GM12878 (cell line): ENCODE measurements around the gene PCDHA1. TPM values are rescaled to one million over a fixed set of nuclear protein-coding genes. Genes with fewer than 3 reads are reported as not detected.

Source experiments
- ATAC-seq: fragments of 200-7000 bp; cut with Tn5 transposase; 3 replicates; pipeline ENCODE4 v1.9.1; 2020; ENCODE audit warnings: mild to moderate bottlenecking, moderate library complexity
- BruUV-seq: library from RNA; stranded (reverse); fragments of 400-500 nt; replicated peaks from 2 replicates; lab custom pipeline; 2021; lab: Mats Ljungman, UMichigan
- CTCF ChIA-PET: fragments of 300-600 bp; sonication (Branson Sonifier 250); formaldehyde crosslinking; extraction: SDS; loops from one replicate; lab custom pipeline; 2021; ENCODE audit warnings: inconsistent platforms; lab: Yijun Ruan, JAX
- POLR2A ChIA-PET: fragments of 350-600 bp; formaldehyde crosslinking; extraction: SDS; loops from one replicate; lab custom pipeline; 2021; ENCODE audit warnings: inconsistent platforms; lab: Charles Lee
- RAD21 ChIA-PET: fragments of 300-600 bp; sonication (Branson Sonifier 250); formaldehyde crosslinking; loops from one replicate; lab custom pipeline; 2023; ENCODE audit warnings: antibody characterized with exemption; ENCODE audit not compliant: unreplicated experiment; lab: Charles Lee
- SMC1A ChIA-PET: fragments of 300-600 bp; sonication (Branson Sonifier 250); formaldehyde crosslinking; loops from one replicate; lab custom pipeline; 2023; ENCODE audit not compliant: unreplicated experiment, uncharacterized antibody; lab: Charles Lee
- DNase-seq: peaks from one replicate; pipeline ENCODE4 v3.0.0-alpha.2; 2011; ENCODE audit warnings: low read depth, low spot score
- FAIRE-seq: peaks from 3 replicates; lab custom pipeline; 2011; peaks lifted over from hg19 to GRCh38; lab: Jason Lieb, UNC
- H2AFZ ChIP-seq: 2 replicates; pipeline ENCODE4 v1.6.0; 2011; ENCODE audit warnings: low read depth, low read length, control low read depth; ENCODE audit not compliant: control insufficient read depth
- H3K27ac ChIP-seq: 2 replicates; pipeline ENCODE4 v1.5.1; 2011; ENCODE audit warnings: control low read depth; ENCODE audit not compliant: control insufficient read depth, insufficient read depth
- H3K27me3 ChIP-seq, 2 experiments: replicated peaks in 1 of 2; 2 replicates each; pipeline versions ENCODE4 v1.6.0 to v1.6.1; 2011; ENCODE audit warnings: low read length in 1 of 2; ENCODE audit not compliant: control insufficient read depth in 2 of 2, insufficient read depth in 2 of 2
- H3K36me3 ChIP-seq, 2 experiments: 2 replicates each; pipeline ENCODE4 v1.5.1; 2011; ENCODE audit warnings: low read length in 1 of 2; ENCODE audit not compliant: control insufficient read depth in 2 of 2, insufficient read depth in 2 of 2
- H3K4me1 ChIP-seq: 2 replicates; pipeline ENCODE4 v1.6.1; 2011; ENCODE audit warnings: mild to moderate bottlenecking, low read length, moderate library complexity, mixed read lengths; ENCODE audit not compliant: control insufficient read depth, insufficient read depth
- H3K4me2 ChIP-seq: 2 replicates; pipeline ENCODE4 v1.6.0; 2011; ENCODE audit warnings: control low read depth; ENCODE audit not compliant: control insufficient read depth, insufficient read depth
- H3K4me3 ChIP-seq: fragments of 200-600 bp; sonication (generic); 2 replicates; pipeline ENCODE4 v1.5.1; 2016
- H3K79me2 ChIP-seq: 2 replicates; pipeline ENCODE4 v1.6.0; 2011; ENCODE audit warnings: low read length; ENCODE audit not compliant: control insufficient read depth, insufficient read depth
- H3K9ac ChIP-seq: 2 replicates; pipeline ENCODE4 v1.8.0; 2011; ENCODE audit warnings: low read length, control low read depth, mixed read lengths; ENCODE audit not compliant: control insufficient read depth, insufficient read depth
- H3K9me3 ChIP-seq: replicated peaks from 3 replicates; pipeline ENCODE4 v1.5.1; 2011; ENCODE audit warnings: mild to moderate bottlenecking, low read length; ENCODE audit not compliant: control insufficient read depth, insufficient read depth
- H4K20me1 ChIP-seq: 2 replicates; pipeline ENCODE4 v1.6.0; 2011; ENCODE audit not compliant: control insufficient read depth, insufficient read depth
- NFIC ChIP-seq: IDR thresholded peaks from 2 replicates; pipeline ENCODE4 v1.6.1; 2012; ENCODE audit warnings: low read depth, mild to moderate bottlenecking, inconsistent platforms, low read length, moderate library complexity
- NR2F1 ChIP-seq: fragments of 450-650 bp; conservative IDR thresholded peaks from 2 replicates; pipeline ENCODE4 v1.6.1; 2017; ENCODE audit warnings: mild to moderate bottlenecking
- SMAD1 ChIP-seq: fragments of 450-650 bp; IDR thresholded peaks from 2 replicates; pipeline ENCODE4 v1.6.1; 2018; ENCODE audit warnings: mild to moderate bottlenecking, low read depth; ENCODE audit not compliant: partially characterized antibody
- ZNF384 ChIP-seq: IDR thresholded peaks from 2 replicates; pipeline ENCODE4 v1.6.1; 2012; ENCODE audit warnings: low read depth, mild to moderate bottlenecking, low read length, improper control_type of control experiment, borderline replicate concordance
- WGBS: methylation state at CpG from one replicate; pipeline ENCODE4 v1.1.6; 2016; ENCODE audit warnings: low lambda C conversion rate; ENCODE audit not compliant: insufficient replicate concordance, insufficient coverage; ENCODE audit errors: missing lambda C conversion rate; 5-methylcytosine and 5-hydroxymethylcytosine counted together
- in situ Hi-C: fragments of 300-500 bp; cut with MboI; formaldehyde crosslinking; loops from 9 replicates; pipeline ENCODE4 v1.14.3; 2018; ENCODE audit warnings: mixed read lengths
- intact Hi-C: fragments of 100-400 bp; cut with micrococcal nuclease; formaldehyde crosslinking; loops from one replicate; pipeline ENCODE4 v1.14.2; 2022; ENCODE audit not compliant: unreplicated experiment
- polyA plus RNA-seq, 11 experiments: library from polyadenylated mRNA; depleted of rRNA in 4 of 11; unstranded in 6 of 11; stranded (reverse) in 5 of 11; fragments of >200 nt; fragmentation: Nextera tagmentation in 4 of 11; fragmentation: Illumina TruSeq in 1 of 11; extraction: Ambion mirVana in 4 of 11; extraction: Trizol in 1 of 11; gene quantifications; 1 replicate in 1 of 11; 2 replicates in 10 of 11; pipeline versions ENCODE4 v1.2.1 to v1.2.3, GENCODE V29; 2011 to 2016; ENCODE audit warnings: inconsistent platforms in 2 of 11, missing spikeins in 2 of 11, low read depth in 1 of 11
- total RNA-seq, 4 experiments: library from RNA; depleted of rRNA in 3 of 4; stranded (reverse); fragments of >200 nt in 3 of 4; fragmentation: Illumina TruSeq in 1 of 4; extraction: Trizol in 1 of 4; gene quantifications; 2 replicates each; pipeline versions ENCODE4 v1.2.1 to v1.2.3, GENCODE V29; 2013 to 2021
- TF ChIP-seq, protein P1 (sequence below): fragments of 150-350 bp; IDR thresholded peaks from 2 replicates; pipeline ENCODE4 v1.6.1; 2016; ENCODE audit warnings: low read depth, low read length

Gene PCDHA1
- total and polyA plus RNA-seq, 10 of the 15 experiments (the other 5 are each of a cell fraction or from before 2014, with no cell fraction given): 0.03 TPM; not detected in 9

DNA sequence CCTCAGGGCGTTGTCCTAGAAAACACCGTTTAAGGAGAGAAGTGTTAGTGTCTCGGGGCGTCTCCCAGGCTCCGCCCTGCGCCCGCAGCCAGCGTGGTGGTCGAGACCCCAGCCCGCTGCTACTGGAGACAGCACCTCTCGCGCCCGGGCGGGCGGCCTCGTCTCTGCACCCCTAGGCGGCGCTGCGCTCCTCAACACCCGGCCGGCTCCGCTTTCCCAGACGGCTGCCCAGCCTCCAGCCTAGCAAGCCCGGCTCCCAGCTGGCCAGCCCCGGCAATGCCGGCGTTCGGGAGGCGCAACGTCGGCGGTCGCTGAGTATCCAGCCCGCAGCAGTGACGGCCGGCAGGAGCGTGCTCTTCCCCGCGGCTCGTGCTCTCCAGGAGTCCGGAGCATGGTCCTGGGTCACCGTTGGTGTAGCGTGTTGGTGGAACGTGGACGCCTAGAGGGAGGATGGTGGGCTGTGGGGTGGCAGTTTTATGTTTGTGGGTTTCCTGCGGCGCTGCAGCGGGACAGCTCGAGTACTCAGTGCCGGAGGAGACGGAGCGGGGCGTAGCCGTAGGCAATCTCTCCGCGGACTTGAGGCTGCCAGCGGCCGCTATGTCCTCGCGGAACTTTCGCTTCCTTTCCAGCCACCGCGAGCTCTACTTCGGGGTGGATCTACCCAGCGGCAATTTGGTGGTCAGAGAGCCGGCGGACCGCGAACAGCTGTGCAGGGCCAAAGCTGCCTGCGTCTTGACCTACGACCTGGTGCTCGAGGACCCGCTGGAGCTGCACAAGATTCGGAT lies 140.7 kb downstream of the PCDHA1 start:
- RAD21 ChIA-PET: no interaction called here

More for the DNA sequence above, 140.7 kb downstream of the PCDHA1 start:
- FAIRE-seq: no peak
- Histone ChIP-seq H3K27ac (no peak overlapping the region), H3K9me3 (peaks cover 3% of the 10 kb centered on the region; the same call in 2 of the 3 replicates), H3K36me3 (no peaks in the 10 kb centered on the region), H3K27me3 (no peaks in the 10 kb centered on the region), H3K4me1 (no peaks in the 10 kb centered on the region), H3K79me2 (no peaks in the 10 kb centered on the region), H2AFZ (no peak overlapping the region), H3K4me2 (no peak overlapping the region), H4K20me1 (no peaks in the 10 kb centered on the region), H3K9ac (no peak overlapping the region), H3K4me3 (no peak overlapping the region)
- no TSS peak for BruUV-seq
- CTCF ChIA-PET: no interaction called here
- SMC1A ChIA-PET: no interaction called here
- ATAC-seq: no peak
- TF ChIP-seq NFIC (no peak), ZNF384 (no peak), SMAD1 (no peak), NR2F1 (no peak)
- TF ChIP-seq, protein P1, sequence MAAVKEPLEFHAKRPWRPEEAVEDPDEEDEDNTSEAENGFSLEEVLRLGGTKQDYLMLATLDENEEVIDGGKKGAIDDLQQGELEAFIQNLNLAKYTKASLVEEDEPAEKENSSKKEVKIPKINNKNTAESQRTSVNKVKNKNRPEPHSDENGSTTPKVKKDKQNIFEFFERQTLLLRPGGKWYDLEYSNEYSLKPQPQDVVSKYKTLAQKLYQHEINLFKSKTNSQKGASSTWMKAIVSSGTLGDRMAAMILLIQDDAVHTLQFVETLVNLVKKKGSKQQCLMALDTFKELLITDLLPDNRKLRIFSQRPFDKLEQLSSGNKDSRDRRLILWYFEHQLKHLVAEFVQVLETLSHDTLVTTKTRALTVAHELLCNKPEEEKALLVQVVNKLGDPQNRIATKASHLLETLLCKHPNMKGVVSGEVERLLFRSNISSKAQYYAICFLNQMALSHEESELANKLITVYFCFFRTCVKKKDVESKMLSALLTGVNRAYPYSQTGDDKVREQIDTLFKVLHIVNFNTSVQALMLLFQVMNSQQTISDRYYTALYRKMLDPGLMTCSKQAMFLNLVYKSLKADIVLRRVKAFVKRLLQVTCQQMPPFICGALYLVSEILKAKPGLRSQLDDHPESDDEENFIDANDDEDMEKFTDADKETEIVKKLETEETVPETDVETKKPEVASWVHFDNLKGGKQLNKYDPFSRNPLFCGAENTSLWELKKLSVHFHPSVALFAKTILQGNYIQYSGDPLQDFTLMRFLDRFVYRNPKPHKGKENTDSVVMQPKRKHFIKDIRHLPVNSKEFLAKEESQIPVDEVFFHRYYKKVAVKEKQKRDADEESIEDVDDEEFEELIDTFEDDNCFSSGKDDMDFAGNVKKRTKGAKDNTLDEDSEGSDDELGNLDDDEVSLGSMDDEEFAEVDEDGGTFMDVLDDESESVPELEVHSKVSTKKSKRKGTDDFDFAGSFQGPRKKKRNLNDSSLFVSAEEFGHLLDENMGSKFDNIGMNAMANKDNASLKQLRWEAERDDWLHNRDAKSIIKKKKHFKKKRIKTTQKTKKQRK: no peak
- DNase-seq: no peak
- intact Hi-C loops: no loop called here
- 59% methylated on average over 47 of the region's 74 CpGs for WGBS
- in situ Hi-C loops: no loop called here
- POLR2A ChIA-PET: no interaction called here
